HCT116 (cell line): ENCODE data around the gene VWF.

Experiments
- ELF1 ChIP-seq: IDR thresholded peaks from 2 replicates; pipeline ENCODE4 v1.6.1; 2012; ENCODE audit warnings: low read depth, borderline replicate concordance
- POLR2A ChIP-seq: IDR thresholded peaks from 2 replicates; pipeline ENCODE4 v1.7.0; 2011; ENCODE audit warnings: borderline replicate concordance; ENCODE audit not compliant: insufficient read depth, insufficient read length; ENCODE audit errors: extremely low read depth
- POLR2AphosphoS5 ChIP-seq: IDR thresholded peaks from 2 replicates; pipeline ENCODE4 v1.6.1; 2011; ENCODE audit warnings: mild to moderate bottlenecking, low read depth, low read length, moderate library complexity
- RAD21 ChIP-seq: IDR thresholded peaks from 2 replicates; pipeline ENCODE4 v1.6.1; 2012; ENCODE audit warnings: low read depth, mild to moderate bottlenecking
- TCF7L2 ChIP-seq: IDR thresholded peaks from 2 replicates; pipeline ENCODE4 v1.7.0; 2011; ENCODE audit warnings: borderline replicate concordance, inconsistent platforms; ENCODE audit not compliant: insufficient read depth, insufficient read length; ENCODE audit errors: extremely low read depth
- ZFX ChIP-seq: fragments of 450-650 bp; IDR thresholded peaks from 2 replicates; pipeline ENCODE4 v1.6.1; 2017
- TF ChIP-seq, protein P1 (sequence below): IDR thresholded peaks from 2 replicates; pipeline ENCODE4 v1.6.1; 2012
- TF ChIP-seq, protein P2 (sequence below), 3 experiments: fragments of 200-600 bp in 1 of 3; sonication (generic) in 1 of 3; IDR thresholded peaks in 2 of 3; conservative IDR thresholded peaks in 1 of 3; 2 replicates each; pipeline ENCODE4 v1.5.1; 2012 to 2017; ENCODE audit warnings: low read depth in 2 of 3, low read length in 2 of 3, antibody characterized with exemption in 1 of 3, borderline replicate concordance in 1 of 3, control low read depth in 1 of 3, mild to moderate bottlenecking in 1 of 3, mixed read lengths in 1 of 3, mixed run types in 1 of 3, moderate library complexity in 1 of 3; ENCODE audit not compliant: insufficient read depth in 1 of 3
- TF ChIP-seq, protein P3 (sequence below): IDR thresholded peaks from 2 replicates; pipeline ENCODE4 v1.6.1; 2011; ENCODE audit warnings: mild to moderate bottlenecking, low read length, moderate library complexity; ENCODE audit not compliant: insufficient replicate concordance; ENCODE audit errors: extremely low read depth

DNA sequence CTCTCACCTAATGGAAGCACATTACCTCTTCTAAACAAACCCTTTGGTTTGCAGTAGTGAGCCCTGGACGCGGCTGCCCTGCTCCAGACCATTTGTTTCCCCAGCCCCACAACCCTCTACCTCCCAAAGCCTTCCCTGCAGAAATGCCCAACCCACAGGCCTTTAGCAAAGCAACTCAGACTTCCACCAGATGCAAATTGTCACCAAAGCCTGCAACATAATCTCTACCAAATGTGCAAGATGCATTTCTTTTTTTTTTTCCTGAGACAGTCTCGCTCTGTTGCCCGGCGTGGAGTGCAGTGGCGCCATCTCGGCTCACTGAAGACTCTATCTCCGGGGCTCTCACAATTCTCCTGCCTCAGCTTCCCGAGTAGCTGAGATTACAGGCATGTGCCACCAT is 56.2 kb downstream of the VWF start:
- TF ChIP-seq, protein P1, sequence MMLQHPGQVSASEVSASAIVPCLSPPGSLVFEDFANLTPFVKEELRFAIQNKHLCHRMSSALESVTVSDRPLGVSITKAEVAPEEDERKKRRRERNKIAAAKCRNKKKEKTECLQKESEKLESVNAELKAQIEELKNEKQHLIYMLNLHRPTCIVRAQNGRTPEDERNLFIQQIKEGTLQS: no peak
- TF ChIP-seq POLR2A: no peak
- TF ChIP-seq TCF7L2: no peak
- TF ChIP-seq, protein P2, sequence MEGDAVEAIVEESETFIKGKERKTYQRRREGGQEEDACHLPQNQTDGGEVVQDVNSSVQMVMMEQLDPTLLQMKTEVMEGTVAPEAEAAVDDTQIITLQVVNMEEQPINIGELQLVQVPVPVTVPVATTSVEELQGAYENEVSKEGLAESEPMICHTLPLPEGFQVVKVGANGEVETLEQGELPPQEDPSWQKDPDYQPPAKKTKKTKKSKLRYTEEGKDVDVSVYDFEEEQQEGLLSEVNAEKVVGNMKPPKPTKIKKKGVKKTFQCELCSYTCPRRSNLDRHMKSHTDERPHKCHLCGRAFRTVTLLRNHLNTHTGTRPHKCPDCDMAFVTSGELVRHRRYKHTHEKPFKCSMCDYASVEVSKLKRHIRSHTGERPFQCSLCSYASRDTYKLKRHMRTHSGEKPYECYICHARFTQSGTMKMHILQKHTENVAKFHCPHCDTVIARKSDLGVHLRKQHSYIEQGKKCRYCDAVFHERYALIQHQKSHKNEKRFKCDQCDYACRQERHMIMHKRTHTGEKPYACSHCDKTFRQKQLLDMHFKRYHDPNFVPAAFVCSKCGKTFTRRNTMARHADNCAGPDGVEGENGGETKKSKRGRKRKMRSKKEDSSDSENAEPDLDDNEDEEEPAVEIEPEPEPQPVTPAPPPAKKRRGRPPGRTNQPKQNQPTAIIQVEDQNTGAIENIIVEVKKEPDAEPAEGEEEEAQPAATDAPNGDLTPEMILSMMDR (IDR thresholded peaks at IDR 0.05 in 2 of 3, conservative IDR thresholded peaks at IDR 0.05 in 1 of 3; ENCODE audit: borderline replicate concordance in 1 of 3, insufficient read depth in 1 of 3, low read depth in 2 of 3, low read length in 2 of 3): no peak
- no peak for TF ChIP-seq RAD21
- TF ChIP-seq POLR2AphosphoS5: no peak
- TF ChIP-seq, protein P3, sequence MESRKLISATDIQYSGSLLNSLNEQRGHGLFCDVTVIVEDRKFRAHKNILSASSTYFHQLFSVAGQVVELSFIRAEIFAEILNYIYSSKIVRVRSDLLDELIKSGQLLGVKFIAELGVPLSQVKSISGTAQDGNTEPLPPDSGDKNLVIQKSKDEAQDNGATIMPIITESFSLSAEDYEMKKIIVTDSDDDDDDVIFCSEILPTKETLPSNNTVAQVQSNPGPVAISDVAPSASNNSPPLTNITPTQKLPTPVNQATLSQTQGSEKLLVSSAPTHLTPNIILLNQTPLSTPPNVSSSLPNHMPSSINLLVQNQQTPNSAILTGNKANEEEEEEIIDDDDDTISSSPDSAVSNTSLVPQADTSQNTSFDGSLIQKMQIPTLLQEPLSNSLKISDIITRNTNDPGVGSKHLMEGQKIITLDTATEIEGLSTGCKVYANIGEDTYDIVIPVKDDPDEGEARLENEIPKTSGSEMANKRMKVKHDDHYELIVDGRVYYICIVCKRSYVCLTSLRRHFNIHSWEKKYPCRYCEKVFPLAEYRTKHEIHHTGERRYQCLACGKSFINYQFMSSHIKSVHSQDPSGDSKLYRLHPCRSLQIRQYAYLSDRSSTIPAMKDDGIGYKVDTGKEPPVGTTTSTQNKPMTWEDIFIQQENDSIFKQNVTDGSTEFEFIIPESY: no peak
- TF ChIP-seq ZFX: no peak
- TF ChIP-seq ELF1: no peak
